Measurements from ENCODE around the gene LRMDA. TPM values are rescaled to one million over a fixed set of nuclear protein-coding genes. Genes with fewer than 3 reads are reported as not detected.

LRMDA gene
- total and polyA plus RNA-seq, 10 of the 15 experiments (the other 5 are each of a cell fraction or from before 2014, with no cell fraction given), result 0.07 to 0.54 (median 0.29) TPM; not detected in 4

DNA sequence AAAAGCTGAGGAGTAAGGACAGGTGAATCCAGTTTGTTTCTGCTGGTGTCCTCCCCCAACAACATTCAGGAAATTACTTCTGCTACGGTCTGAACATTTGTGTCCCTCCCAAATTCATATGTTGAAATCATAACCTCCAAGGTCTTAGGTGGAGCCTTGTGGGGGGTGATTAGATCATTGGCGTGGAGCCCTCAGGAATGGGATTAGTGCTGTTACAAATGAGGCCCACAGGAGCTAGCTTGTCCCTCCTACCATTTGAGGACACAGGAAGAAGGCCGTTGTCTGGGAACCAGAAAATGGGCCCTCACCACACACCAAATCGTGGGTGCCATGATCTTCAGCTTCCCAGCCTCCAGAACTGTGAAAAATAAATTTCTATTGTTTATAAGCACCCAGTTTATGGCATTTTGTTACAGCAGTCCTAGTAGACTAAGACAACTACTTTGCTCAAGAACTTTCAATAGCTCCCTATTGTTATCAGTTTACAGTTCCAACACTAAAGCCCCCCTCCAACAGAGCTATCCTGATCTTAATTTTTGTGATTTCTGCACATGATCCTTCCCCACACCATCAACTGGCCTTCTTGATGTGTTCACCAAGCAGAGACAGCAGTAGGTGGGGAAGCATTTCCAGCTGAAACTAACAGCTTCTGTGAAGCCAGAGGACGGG lies 2.1 kb upstream of the LRMDA start (continued):
- TF ChIP-seq, protein P1, sequence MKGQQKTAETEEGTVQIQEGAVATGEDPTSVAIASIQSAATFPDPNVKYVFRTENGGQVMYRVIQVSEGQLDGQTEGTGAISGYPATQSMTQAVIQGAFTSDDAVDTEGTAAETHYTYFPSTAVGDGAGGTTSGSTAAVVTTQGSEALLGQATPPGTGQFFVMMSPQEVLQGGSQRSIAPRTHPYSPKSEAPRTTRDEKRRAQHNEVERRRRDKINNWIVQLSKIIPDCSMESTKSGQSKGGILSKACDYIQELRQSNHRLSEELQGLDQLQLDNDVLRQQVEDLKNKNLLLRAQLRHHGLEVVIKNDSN (IDR thresholded peaks at IDR 0.05; ENCODE audit: borderline replicate concordance, extremely low read length, insufficient read depth, low read depth, low read length), result no peak
- TF ChIP-seq RAD21 (IDR thresholded peaks at IDR 0.05; ENCODE audit: insufficient read depth, low read depth, low read length) (no peak), RFX5 (IDR thresholded peaks at IDR 0.05; ENCODE audit: low read depth, low read length) (no peak), IKZF2 (IDR thresholded peaks at IDR 0.05) (no peak)

DNA sequence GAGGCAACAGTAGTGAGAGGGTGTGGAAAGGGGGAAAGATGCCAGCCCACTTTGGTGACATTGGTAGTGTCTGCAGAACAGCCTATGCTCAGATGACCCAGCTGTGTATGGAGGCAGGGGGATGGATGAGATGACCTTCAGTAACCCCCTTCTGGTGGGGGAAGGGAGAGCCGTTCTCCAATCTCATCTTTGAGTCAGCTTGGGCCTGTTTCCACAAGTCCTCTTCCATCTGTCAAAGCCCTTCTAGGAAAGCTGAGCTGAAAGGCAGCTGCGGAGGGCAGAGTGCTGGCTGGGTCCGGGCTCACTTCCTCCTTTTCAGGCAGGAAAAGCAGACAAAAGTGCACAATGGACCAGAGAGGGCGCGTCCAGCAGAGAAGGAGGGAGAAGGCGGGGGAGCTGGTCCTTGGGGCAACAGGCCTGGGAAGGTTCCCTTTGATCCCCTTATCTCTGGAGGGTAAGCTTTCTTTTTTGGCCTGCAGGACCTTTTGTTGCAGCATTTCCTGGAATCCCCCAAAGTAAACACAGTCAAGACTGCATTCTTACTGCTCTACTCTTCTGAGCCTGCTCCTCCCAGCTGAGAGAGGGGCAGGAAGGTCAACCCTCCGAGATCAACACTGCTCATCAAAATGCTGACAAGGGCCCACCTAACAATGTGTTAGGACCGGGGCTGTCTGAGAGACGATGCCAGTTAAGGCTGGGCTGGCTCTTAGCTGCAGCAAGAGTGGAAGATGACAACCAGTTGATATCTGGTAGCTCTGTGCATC lies 1.2 kb upstream of the LRMDA start:
- no peak overlapping the region for H3K27ac ChIP-seq (ENCODE audit: control insufficient read depth, insufficient read depth)
- BruUV-seq (replicated peaks), result no TSS peak
- no peaks in the 10 kb centered on the region for H3K36me3 ChIP-seq (ENCODE audit: control insufficient read depth in 2 of 2, insufficient read depth in 2 of 2, low read length in 1 of 2)
- no peaks in the 10 kb centered on the region for H4K20me1 ChIP-seq (ENCODE audit: control insufficient read depth, insufficient read depth)
- ChIA-PET SMC1A (ENCODE audit: uncharacterized antibody, unreplicated experiment) (interaction anchor here (0.6 to 4.1 kb wide), 17 partner anchors 12 to 1013 kb away, joined by 3 to 21 read pairs (median 4); partner anchors contain the start of gene ZNF503), POLR2A (interaction anchor here (0.5 to 1.9 kb wide), 8 partner anchors 11 to 598 kb away, joined by 3 to 5 read pairs (median 3); partner anchors contain the start of gene ZNF503), RAD21 (ENCODE audit: unreplicated experiment) (interaction anchor here (0.6 to 2.9 kb wide), 14 partner anchors 9 to 358 kb away, joined by 3 to 13 read pairs (median 4); no protein-coding TSS in a partner anchor), CTCF (interaction anchor here (0.7 to 1.6 kb wide), 5 partner anchors 11 to 183 kb away, joined by 3 to 5 read pairs (median 4); no protein-coding TSS in a partner anchor)
- ATAC-seq (peak; percentile 59), FAIRE-seq (no peak), DNase-seq (ENCODE audit: low read depth, low spot score) (no peak)
- in situ Hi-C loops (cut with MboI), result no loop called here
- no peaks in the 10 kb centered on the region for H3K9me3 ChIP-seq (replicated peaks; ENCODE audit: control insufficient read depth, insufficient read depth, low read length)
- H3K9ac ChIP-seq (ENCODE audit: control insufficient read depth, insufficient read depth, low read length), result no peak overlapping the region
- H3K27me3 ChIP-seq (replicated peaks in 1 of 2; ENCODE audit: control insufficient read depth in 2 of 2, insufficient read depth in 2 of 2, low read length in 1 of 2), result peaks cover 0 to 12% of the 10 kb centered on the region in 2 experiments; a peak in 2 of 4 replicates
- intact Hi-C loops (cut with micrococcal nuclease; ENCODE audit: unreplicated experiment), result no loop called here
- no peaks in the 10 kb centered on the region for H3K4me1 ChIP-seq (ENCODE audit: control insufficient read depth, insufficient read depth, low read length)
- no peak overlapping the region for H2AFZ ChIP-seq (ENCODE audit: control insufficient read depth, low read depth, low read length)
- no peak overlapping the region for H3K4me2 ChIP-seq (ENCODE audit: control insufficient read depth, insufficient read depth)
- H3K4me3 ChIP-seq, result no peak overlapping the region
- 8% methylated on average over 9 of the region's 9 CpGs for WGBS (ENCODE audit: insufficient coverage, insufficient replicate concordance, low lambda C conversion rate, missing lambda C conversion rate)
- H3K79me2 ChIP-seq (ENCODE audit: control insufficient read depth, insufficient read depth, low read length), result no peaks in the 10 kb centered on the region
- TF ChIP-seq, protein P2, sequence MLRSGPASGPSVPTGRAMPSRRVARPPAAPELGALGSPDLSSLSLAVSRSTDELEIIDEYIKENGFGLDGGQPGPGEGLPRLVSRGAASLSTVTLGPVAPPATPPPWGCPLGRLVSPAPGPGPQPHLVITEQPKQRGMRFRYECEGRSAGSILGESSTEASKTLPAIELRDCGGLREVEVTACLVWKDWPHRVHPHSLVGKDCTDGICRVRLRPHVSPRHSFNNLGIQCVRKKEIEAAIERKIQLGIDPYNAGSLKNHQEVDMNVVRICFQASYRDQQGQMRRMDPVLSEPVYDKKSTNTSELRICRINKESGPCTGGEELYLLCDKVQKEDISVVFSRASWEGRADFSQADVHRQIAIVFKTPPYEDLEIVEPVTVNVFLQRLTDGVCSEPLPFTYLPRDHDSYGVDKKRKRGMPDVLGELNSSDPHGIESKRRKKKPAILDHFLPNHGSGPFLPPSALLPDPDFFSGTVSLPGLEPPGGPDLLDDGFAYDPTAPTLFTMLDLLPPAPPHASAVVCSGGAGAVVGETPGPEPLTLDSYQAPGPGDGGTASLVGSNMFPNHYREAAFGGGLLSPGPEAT (IDR thresholded peaks at IDR 0.05; ENCODE audit: low read depth), result 0 out of 2 replicates have a peak, but pooled peaks have one; percentile 20
- TF ChIP-seq HCFC1 (IDR thresholded peaks at IDR 0.05; ENCODE audit: low read length) (0 out of 2 replicates have a peak, but pooled peaks have one; percentile 9), NR2C1 (IDR thresholded peaks at IDR 0.05) (peak; percentile 68), NR2F1 (conservative IDR thresholded peaks at IDR 0.05) (peak; percentile 79), SPI1 (IDR thresholded peaks at IDR 0.05; ENCODE audit: borderline replicate concordance, insufficient read depth, low read depth, low read length) (peak; percentile 81; the same call in 1 of the 2 replicates)
- TF ChIP-seq, protein P3, sequence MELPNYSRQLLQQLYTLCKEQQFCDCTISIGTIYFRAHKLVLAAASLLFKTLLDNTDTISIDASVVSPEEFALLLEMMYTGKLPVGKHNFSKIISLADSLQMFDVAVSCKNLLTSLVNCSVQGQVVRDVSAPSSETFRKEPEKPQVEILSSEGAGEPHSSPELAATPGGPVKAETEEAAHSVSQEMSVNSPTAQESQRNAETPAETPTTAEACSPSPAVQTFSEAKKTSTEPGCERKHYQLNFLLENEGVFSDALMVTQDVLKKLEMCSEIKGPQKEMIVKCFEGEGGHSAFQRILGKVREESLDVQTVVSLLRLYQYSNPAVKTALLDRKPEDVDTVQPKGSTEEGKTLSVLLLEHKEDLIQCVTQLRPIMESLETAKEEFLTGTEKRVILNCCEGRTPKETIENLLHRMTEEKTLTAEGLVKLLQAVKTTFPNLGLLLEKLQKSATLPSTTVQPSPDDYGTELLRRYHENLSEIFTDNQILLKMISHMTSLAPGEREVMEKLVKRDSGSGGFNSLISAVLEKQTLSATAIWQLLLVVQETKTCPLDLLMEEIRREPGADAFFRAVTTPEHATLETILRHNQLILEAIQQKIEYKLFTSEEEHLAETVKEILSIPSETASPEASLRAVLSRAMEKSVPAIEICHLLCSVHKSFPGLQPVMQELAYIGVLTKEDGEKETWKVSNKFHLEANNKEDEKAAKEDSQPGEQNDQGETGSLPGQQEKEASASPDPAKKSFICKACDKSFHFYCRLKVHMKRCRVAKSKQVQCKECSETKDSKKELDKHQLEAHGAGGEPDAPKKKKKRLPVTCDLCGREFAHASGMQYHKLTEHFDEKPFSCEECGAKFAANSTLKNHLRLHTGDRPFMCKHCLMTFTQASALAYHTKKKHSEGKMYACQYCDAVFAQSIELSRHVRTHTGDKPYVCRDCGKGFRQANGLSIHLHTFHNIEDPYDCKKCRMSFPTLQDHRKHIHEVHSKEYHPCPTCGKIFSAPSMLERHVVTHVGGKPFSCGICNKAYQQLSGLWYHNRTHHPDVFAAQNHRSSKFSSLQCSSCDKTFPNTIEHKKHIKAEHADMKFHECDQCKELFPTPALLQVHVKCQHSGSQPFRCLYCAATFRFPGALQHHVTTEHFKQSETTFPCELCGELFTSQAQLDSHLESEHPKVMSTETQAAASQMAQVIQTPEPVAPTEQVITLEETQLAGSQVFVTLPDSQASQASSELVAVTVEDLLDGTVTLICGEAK (IDR thresholded peaks at IDR 0.05; ENCODE audit: borderline replicate concordance), result no peak

All from GM12878 (cell line).